GM21367 (cell line): ENCODE data around the gene NACAD.

Experiments used
- ATAC-seq: cut with Tn5 transposase; IDR thresholded peaks from one replicate; pipeline ENCODE4 v1.9.1; 2021; ENCODE audit not compliant: unreplicated experiment

Gene NACAD

DNA sequence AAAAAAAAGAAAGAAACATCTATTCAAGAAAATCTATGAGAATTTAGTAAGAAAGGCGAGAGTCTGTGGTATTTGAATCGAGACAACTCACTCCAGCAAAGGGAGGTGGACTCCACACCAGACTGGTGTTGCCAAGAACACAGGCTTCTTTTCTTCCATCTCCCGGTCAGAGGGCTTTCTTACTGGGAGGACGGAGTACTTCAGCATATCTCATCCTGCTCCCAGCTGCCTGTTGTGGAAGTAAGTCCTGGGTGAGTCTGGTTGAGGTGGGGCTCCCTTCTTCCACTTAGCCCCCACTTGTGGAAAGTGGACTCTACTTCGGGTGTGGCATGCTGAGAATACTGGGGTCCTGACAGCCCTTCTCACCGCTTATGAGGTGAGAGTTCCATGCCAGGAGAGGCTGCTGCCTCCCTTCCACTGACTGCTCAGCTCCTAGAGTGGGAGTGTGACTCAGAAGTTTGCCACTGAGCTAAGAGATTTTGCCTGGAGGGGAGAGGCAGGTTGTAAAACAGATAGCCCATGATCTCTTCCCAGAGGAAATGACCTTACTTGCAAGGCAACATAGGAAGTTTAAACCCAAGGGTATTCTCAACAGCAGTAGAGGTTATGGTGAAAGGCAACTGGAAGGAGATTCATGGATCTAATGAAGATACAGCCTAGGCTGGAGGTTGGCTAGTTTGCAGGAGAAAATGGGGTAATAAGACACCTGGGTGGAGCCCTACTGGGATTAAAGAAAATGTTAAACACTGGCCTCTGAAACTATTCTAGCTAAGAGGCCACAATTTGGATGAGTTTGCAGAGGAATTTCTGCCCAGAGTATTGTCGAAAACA, 3.5 kb upstream of the NACAD start:
- no peak for ATAC-seq

DNA sequence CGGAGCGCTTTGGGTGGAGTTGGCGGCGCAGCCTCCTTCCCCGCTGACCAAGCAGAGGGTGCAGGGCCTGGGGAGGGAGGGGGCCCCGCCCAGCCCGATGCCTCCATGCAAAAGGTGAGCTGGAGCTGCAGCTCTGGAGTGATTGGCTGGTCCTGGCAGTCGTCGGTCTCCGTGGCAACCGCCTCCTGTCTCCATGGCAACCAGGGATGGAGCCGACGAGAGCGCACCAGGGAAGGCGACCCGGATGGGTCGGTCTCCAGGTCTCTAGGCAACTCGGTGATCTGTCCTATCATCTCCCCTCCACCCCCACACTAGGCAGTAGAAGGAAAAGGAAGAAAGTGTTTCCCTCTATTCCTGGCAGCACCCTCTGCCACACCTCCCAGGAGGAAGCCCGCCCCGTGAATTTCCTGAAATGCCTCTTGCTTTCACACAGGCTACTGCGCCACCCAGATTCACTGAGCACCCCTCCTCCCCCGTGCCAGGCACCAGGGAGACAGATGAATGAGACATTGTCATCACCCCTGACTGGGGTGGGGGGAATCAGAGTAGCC, 647 bp upstream of the NACAD start:
- no peak for ATAC-seq

DNA sequence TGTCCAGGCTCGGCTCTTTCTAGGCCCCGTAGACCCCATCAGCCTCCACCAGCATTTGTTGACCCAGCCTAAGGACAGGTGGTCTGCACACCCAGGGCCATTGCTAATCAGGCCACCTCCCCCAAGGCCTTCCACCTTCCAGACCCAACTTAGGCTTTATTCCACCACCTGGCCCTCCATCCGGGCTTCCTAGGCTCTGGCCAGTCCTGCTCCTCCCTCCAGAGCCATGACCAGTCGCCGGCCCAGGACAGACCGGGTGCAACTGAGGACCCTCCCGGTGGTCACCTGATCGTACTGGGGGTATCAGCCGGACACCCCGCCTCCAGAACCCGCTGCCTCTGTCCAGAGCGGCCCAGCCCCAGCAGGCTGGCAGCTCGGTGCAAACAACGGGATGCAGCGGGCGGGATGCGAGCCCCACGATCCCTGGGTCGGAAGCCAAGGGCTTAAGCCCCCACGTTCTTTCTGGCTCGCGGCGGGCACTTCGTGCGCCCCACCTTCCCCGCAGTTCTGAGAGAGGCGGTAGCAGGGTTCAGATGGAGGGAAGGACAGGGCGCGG, 545 bp downstream of the NACAD start:
- no peak for ATAC-seq

DNA sequence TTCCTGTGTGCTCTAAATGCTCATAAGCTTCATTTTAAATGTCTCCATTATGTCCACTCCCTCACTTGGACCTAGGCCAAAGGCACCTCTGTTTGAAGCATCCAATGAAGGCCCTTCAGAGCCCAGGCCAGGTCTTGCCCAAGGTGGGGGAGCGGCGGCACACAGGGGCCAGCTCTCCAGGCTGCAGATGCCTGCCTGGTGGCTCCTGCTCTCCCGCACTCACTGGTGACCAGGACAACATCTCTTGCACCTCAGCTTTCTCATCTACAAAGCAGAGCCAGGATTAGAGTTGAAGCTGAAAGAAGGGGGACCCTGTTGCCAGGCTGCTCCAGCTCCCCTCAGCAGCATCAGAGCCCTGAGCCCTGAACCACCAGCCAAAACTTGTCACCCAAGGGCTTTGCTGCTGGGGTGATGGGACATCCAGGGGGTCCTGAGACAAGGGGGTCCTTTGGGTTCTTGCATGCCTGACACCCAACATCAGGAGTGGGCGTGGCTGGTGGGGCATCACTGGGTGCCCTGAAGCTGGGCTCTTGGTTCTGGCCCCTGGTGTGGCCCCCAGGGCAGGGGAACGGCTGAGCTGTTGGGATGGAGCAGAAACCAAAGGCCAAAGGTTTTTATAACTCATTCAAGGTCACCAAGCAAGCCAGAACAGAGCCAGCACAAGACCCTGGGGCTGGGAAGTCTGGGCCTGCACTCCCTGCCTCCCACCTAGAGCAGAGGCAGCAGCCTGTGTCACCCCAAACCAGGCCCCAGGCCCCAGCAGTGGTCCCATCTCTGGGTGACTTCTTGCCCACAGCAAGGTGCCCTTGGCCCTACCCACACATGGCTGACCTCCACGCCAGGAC, 1.2 kb downstream of the NACAD start:
- ATAC-seq = no peak

DNA sequence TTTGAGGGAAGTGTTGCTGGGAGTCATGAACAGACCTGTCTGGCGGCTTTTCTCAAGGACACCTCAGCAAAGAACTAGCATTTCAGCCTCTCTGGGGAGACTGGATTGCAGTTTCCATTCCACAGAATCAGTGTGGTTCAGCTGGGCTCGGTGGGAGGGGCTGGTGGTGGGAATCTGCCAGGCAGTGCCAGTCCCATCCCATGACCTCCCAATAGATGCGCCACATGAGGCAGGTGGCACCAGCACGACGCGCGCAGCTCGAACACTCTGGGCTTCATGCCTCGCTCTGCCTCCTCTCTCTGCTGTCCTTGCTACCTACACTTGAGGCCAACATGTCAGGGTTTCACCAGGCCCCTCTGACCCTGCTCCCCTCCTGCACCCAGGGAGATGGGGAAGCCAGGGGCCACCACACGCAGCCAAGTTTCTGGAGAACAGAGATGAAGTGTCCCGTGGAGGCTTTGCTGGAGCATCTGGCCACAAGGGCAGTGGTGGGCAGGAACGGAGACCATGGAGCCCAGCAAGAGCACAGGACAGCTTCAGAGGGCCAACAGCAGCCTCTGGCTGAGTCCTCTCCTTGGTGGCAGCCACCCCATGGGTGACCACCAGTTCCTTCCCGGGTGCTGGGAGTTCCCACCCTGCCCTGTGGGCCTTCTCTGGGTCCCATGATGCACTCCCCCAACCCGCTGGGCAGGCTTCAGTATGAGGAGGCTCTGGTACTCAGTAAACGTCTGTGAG, 2.3 kb downstream of the NACAD start:
- ATAC-seq = no peak

DNA sequence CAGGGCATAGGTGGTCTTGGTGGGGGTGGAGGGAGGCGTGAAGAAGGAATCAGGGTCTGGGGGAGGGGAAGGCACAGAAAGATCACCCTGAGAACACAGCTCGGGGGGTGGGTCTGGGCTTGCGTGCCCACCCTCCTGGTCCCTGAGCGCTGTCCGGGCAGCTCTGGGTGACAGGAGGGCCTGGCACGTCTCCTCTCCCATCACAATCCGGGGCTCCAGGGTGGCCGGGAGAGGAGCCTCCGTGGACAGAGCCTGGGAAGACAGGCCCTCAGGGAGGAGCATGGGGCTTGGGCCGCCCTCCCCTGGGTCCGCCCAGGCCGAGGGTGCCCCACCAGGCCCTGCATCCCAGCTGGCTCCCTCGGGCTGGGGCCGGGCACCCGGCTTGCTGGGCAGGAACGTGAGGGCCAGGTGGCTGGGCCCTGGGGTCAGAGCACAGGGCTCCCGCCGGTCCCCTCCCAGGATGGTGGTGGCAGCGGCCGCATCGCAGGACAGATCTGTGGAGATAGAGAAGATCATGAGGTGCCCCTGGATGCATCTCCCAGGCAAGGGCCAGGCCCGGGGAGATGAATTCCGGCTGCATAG, 3.1 kb downstream of the NACAD start:
- no peak for ATAC-seq

DNA sequence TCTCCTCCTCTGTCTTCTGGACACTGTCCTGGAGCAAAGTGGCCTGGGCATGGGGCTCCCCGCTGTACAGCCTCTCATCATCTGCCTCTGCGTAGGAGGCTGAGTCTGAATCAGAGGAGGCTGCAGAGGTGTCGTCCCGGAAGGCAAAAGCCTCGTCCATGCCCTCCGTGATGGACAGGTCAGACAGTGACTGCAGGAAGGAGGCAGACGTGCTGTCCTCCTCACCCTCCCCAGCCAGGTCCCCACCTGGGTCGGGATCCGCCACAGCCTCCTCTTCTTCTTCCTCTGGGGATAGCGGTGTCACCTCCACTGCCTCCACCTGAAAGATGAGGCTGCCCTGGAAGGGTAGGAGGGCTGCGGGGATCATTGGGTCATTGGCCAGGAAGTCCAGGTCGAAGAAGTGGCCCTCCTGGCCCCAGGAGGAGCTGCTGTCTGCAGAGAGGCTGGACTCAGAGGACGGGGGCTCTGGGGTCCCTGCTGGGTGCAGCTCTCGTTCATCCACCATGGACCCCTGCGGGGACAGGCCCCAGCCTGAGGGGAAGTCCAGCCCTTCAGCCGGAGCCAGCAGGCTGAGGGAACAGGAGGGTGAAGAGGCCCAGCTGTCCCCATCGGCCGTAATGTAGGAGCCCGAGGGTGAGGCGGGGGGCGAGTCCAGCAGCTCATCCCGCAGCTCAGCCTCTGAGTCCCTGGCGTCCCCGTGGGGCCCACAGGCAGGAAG, 3.7 kb downstream of the NACAD start:
- no peak for ATAC-seq

DNA sequence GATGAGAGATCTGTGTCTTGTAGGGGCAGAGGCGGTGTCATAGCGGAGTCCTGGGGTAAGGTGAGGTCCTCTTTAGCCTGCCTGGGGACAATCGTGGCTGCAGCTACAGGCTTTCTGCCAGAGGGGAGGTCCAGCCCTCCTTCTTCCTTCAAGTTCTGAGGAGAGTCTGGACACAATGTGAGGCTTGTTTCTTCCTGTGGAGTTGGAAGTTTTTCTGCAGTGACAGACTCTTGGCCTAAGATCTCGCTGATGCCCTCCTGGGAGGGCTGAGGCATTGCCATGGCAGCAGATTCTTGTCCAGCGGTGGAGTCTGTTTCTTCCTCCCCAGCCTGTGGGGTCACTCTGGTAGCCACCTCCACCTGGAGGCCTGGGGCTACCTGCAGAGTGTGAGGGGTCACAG, 4.4 kb downstream of the NACAD start:
- ATAC-seq = no peak

DNA sequence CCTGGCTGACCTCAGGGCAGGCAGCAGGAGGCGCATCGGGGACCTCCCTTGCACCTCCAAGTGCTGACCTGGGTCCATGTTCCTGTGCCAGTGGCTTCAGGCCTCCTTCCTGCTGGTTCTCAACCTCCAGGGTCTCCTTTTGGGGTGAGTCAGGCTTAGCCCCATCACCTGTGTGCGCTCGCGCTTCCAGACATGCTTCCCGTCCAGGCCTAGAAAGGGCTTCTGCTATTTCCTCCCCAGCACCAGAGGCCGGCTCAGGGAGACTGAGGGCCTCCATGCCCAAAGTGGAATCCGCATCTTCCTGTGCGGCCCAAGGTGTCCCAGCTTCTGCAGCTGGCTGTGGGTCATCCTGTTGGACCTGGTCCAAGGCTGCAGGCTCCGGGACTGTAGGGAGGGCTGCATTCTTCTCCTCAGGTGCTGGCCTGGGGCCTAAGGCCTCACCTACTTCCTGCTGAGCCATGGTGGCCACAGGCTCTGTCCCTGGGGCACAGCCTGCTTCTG, 5.9 kb downstream of the NACAD start:
- ATAC-seq = no peak

DNA sequence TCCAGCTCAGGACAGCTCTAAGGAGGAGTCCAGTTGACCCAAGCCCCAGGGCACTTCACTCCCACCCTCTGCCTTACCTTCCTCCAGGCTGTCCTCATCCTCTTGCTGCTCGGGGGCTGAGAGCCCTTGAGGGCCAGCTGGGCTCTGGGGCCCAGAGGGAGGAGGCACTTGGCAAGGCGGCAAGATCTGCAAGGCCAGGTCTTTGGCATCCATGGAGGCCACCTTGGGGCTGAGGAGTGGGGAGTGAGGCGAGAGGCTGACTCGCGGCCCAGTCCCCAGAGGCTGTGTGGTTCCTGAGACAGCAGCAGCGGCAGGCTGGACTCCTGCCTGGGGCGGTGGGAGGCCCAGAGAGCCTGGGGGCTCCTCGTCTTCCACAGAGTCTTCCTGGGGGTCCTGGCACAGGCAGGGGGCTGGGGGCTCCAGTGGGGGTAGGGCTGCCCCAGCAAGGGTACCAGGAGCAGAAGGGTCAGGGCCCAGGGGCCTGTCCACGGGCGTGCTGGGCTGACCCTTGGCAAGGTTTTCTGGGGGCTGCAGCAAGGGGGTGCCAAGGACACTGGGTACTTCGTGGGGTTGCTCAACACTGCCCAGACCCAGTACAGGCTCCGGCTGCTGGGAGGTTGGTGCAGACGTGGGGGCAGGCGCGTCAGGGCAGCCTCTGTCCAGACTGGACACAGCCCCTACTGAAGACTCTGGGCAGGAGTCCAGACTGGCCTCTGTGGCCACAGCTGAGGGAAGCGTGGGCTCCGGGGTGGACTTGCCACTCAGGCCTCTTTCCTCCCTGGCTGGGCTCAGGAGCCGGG, 6.5 kb downstream of the NACAD start:
- ATAC-seq = no peak

DNA sequence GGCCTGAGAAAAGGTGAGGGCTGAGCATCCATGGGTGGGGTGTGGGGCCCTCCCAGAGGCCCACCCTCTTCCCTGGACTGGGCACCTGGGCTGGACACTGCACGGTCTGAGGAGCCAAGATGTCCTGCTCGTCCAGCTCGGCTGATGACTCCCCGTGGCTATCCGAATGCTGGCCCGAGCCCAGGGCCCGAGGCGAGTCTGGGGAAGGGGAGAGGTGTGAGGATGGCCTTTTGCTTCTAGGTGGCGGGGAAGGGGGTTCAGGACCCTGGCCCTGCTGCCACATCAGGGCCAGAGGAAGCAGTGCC, 7.1 kb downstream of the NACAD start:
- no peak for ATAC-seq

DNA sequence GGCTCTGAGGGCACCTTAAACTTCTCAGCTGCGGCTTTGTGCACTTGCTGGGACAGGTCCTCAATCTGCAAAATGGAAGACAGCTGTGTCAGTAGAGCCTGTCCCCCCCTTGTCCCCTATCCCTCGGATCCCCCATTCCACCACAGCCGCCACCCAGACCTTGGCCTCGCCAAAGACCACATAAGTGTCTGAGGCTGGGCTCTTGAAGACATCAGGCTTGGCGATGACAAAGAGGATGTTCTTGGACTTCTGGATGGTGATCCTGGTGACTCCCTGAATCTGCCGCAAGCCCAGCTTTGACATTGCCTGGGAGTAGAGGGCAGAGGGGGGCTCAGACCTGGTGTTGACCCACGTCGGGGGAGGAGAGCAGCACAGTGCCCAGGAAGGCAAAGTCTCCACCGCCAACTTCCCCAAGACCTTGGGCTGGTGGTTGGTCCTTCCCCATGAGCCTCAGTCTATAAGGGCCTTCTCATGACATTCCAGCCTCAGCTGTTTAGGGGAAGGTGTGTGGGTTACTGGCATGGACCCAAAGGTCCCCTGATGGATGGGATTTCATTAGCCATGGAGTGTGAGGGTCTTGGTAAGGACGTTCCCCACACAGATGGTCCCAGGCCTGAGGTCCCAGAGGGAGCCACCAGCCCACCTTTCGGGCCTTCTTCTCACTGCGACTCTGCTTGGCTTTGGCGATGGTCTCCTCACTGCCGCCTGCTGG, 7.7 kb downstream of the NACAD start:
- no peak for ATAC-seq

DNA sequence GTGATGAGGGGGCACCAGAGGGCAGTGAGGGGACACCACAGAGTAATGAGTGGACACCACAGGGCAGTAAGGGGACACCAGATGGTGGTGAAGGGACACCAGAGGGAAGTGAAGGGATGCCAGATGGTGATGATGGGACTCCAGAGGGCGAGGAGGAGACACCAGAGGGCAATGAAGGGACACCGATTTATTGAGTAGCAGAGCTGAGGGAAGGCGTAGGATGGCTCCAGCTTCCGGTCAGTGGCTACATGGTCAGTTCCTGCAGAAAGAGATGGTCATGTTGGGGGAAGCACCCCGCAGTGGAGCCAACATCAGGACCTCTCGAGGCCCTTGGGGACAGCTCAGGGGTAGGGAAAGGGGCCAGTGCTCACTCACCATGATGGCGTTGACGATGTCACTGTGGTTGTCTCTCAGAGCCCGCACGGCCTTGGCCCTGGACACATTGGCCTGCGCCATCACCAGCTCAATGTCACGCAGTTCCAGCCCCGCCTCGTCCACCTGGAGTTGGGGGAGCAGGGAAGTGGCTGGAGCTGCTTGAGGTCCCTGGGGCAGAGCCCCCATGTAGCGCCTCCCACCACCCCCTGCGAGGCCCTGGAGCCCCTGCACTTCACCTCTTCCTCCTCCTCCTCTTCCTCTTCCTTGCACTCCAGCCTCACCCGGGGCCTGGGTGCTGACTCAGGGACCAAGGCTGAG, 8.4 kb downstream of the NACAD start:
- no peak for ATAC-seq

DNA sequence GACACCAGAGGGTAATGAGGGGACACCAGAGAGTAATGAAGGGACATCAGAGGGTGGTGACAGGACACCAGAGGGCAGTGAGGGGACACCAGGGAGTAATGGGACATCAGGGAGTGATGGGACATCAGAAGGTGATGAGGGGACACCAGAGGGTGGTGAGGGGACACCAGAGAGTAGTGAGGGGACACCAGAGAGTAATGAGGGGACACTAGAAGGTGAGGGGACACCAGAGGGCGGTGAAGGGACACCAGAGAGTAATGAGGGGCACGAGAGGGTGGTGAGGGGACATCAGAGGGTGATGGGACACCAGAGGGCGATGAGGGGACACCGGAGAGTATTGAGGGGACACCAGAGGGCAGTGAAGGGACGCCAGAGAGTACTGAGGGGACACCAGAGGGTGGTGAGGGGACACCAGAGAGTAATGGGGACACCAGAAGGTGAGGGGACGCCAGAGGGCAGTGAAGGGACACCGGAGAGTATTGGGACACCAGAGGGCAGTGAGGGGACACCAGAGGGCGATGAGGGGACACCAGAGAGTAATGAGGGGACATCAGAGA, 10.6 kb downstream of the NACAD start:
- no peak for ATAC-seq

DNA sequence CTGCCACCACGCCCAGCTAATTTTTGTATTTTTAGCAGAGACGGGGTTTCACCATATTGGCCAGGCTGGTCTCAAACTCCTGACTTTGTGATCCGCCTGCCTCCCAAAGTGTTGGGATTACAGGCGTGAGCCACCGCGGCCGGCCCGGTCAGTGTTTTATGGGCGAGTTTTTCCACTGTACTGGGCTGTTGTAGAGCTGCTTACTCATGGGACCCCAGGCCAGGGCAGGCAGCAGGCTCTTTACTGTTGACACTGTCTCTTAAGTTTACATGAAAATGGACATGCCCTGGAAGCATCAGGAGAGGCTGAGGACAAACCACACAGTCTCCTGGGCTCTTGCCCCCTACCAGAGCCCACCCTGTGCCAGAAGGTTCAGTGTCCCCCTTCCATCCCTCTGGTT, 11.2 kb downstream of the NACAD start:
- no peak for ATAC-seq

DNA sequence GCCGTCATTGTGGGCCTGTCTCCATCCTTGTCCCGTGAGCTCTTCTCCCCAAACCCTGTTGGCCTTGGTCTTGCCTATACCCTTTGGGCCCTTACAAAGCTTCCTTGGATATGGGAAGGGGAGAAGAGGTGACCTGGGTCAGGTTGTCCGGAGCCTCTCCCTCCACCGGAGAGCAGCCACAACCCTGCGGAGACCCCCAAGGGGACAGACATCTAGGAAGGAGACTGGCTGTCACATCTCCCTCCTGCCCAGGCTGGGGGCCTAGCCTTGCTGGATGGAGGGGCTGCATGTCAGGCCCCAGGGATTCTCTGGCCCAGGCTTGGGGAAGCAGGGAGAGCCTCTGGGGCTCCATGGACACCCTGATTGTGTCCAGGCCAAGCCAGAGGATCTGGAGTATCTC, 11.8 kb downstream of the NACAD start:
- no peak for ATAC-seq

DNA sequence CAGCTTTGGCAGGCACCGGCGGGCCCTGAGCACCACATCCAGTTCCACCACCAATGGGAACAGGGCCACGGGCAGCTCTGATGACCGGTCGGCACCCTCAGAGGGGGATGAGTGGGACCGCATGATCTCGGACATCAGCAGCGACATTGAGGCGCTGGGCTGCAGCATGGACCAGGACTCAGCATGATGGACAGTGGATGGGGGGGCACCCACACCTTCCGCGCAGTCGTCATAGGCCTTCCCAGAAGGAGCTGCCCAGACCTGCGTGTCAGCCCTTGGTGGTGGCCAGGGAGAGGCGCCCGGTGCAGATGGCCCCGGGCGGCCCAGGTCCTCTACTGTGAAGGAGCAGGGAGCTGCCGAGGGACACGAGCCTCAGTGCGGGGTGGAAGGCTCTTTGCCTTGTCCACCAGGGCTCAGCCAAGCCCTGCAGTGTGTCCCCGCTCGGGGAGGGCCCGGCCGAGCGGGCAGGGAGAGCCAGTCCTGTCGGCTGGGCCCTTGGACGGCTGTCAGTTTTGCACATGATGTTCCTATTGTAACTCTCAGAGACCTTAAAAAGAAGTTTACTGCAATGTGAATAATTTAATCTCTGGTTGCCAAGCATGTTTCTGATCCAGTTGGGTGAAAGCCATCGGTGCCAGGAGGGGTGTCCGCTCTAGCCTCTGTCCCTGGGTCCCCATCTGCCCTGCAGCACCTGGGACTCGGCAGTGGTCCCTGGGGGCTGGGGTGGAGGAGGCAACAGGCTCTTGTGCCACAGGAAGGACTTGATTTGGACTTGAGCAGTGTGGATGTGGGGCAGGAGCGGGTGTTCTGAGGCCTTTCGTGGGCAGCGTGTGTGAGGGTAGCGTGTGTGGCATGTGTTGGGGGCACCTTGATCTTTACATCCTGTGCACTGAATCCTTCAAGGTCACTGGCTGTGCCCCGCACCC, 12.6 kb downstream of the NACAD start:
- no peak for ATAC-seq
